ENCODE measurements around the gene DOK7. TPM values are rescaled to one million over a fixed set of nuclear protein-coding genes. Genes with fewer than 3 reads are reported as not detected.

DOK7 gene, protein sequence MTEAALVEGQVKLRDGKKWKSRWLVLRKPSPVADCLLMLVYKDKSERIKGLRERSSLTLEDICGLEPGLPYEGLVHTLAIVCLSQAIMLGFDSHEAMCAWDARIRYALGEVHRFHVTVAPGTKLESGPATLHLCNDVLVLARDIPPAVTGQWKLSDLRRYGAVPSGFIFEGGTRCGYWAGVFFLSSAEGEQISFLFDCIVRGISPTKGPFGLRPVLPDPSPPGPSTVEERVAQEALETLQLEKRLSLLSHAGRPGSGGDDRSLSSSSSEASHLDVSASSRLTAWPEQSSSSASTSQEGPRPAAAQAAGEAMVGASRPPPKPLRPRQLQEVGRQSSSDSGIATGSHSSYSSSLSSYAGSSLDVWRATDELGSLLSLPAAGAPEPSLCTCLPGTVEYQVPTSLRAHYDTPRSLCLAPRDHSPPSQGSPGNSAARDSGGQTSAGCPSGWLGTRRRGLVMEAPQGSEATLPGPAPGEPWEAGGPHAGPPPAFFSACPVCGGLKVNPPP
- 1 to 10 TPM in 3 of 5 donors, under 1 TPM in 1, not detected in 1; 0.37 to 8.1 (median 4.6) TPM for total RNA-seq
- 1 to 10 TPM; 1.7 to 5.0 (median 4.3) TPM for polyA plus RNA-seq
- long read RNA-seq, donor 1 = 0 reads
- long read RNA-seq, donor 2 = 0 reads
- long read RNA-seq, donor 3 = 0 reads
- long read RNA-seq, donor 4 = 0 reads
- long read RNA-seq, donor 5 = 0 reads
- long read RNA-seq, donor 6 = 0 reads
- long read RNA-seq, donor 7, partial matches to known transcripts = 0 of 1 reads
- long read RNA-seq, donor 7, other reads (novel, unspliced or antisense) = 0 of 1 reads
- long read RNA-seq, donor 8 = 0 reads
- long read RNA-seq, donor 9 = 0 reads
- long read RNA-seq, donor 10 = 0 reads

- Histone ChIP-seq H3K36me3 (no peaks in the 10 kb centered on the region), H3K4me1 (peaks cover 8 to 40% (median 36%) of the 10 kb centered on the region in 4 donors), H3K9me3 (no peaks in the 10 kb centered on the region), H3K27me3 (peaks cover 0 to 42% (median 11%) of the 10 kb centered on the region in 3 donors), H3K27ac (peak within 1 kb of the TSS; percentile 71 to 82 (median 73)), H3K4me3 (peak within 1 kb of the TSS; percentile 58 to 63 (median 62))
- TF ChIP-seq EP300 (IDR thresholded peaks at IDR 0.05) = no peak
- peak in 1 of 3 donors; percentile 15 for TF ChIP-seq POLR2AphosphoS5 (IDR thresholded peaks at IDR 0.05)
- peak; percentile 69 to 77 for DNase-seq
- 4 to 6% (median 5%) methylated on average over 12 to 44 of the region's 44 CpGs for WGBS, 5 donors
- intact Hi-C loops (cut with DNase I; ENCODE audit: low total_unique reads) = no loop called here
Observed at GRCh38 chr4:3462790-3463415, at the start of gene DOK7. TSS of gene DOK7 (plus strand) at chr4:3463306. CDS start at chr4:3463376, 70 bp downstream.

DNA sequence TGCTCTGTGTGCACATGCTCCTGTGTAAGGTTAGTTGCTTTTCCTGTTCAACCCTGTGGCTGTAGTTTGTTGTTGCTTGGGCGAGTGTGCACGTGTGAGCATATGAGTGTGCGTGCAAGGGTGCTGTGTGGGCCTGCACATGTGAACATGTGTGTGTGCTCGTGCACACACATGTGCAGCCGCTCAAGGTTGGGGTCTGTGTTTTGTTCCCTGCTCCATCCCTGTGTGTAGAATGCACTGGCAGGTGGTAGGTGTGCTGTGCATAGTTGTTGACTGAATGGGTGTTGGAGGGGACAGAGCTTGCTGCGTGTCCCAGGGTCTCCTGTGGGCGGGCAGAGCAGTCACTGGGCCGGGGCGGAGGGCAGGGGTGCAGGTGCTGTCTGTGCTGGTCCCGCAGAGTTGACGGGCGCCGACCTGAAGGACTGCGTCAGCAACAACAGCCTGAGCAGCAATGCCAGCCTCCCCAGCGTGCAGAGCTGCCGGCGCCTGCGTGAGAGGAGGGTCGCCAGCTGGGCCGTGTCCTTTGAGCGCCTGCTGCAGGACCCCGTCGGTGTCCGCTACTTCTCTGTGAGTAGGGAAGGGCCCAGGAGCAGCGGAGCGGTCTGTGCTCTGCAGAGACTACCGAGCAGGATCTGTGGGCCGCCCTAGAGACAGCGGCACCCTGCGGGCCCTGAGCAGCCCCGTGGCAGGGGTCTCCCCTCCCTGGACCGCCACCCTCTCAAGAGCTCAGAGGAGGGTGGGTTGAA lies 49.3 kb upstream of the DOK7 start:
- WGBS, 5 donors = 87 to 96% (median 93%) methylated on average over 15 to 32 of the region's 32 CpGs
- TF ChIP-seq, protein P1, sequence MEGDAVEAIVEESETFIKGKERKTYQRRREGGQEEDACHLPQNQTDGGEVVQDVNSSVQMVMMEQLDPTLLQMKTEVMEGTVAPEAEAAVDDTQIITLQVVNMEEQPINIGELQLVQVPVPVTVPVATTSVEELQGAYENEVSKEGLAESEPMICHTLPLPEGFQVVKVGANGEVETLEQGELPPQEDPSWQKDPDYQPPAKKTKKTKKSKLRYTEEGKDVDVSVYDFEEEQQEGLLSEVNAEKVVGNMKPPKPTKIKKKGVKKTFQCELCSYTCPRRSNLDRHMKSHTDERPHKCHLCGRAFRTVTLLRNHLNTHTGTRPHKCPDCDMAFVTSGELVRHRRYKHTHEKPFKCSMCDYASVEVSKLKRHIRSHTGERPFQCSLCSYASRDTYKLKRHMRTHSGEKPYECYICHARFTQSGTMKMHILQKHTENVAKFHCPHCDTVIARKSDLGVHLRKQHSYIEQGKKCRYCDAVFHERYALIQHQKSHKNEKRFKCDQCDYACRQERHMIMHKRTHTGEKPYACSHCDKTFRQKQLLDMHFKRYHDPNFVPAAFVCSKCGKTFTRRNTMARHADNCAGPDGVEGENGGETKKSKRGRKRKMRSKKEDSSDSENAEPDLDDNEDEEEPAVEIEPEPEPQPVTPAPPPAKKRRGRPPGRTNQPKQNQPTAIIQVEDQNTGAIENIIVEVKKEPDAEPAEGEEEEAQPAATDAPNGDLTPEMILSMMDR (IDR thresholded peaks at IDR 0.05) = no peak
- no peak for TF ChIP-seq EP300 (IDR thresholded peaks at IDR 0.05)
- no peak for DNase-seq

GRCh38 chr4:3414421-3415279 lies 48.5 kb upstream of the DOK7 start:
- no peak for DNase-seq
- intact Hi-C loops (cut with DNase I; ENCODE audit: low total_unique reads) = no loop called here
- Histone ChIP-seq H3K36me3 (peaks cover 15 to 50% (median 38%) of the 10 kb centered on the region in 4 donors), H3K9me3 (no peaks in the 10 kb centered on the region), H3K4me3 (no peak overlapping the region), H3K27me3 (no peaks in the 10 kb centered on the region), H3K4me1 (no peaks in the 10 kb centered on the region), H3K27ac (no peak overlapping the region)
- 85 to 93% (median 88%) methylated on average over 35 to 37 of the region's 37 CpGs for WGBS, 5 donors
- TF ChIP-seq POLR2A (IDR thresholded peaks at IDR 0.05) = no peak
- TF ChIP-seq, protein P1 (IDR thresholded peaks at IDR 0.05) = no peak
- TF ChIP-seq EP300 (IDR thresholded peaks at IDR 0.05) = no peak
- TF ChIP-seq POLR2AphosphoS5 (IDR thresholded peaks at IDR 0.05) = no peak

More for the DNA sequence above, 49.3 kb upstream of the DOK7 start:
- Histone ChIP-seq H3K27ac (no peak overlapping the region), H3K4me1 (no peaks in the 10 kb centered on the region), H3K4me3 (no peak overlapping the region), H3K27me3 (no peaks in the 10 kb centered on the region), H3K9me3 (no peaks in the 10 kb centered on the region), H3K36me3 (peaks cover 15 to 44% (median 35%) of the 10 kb centered on the region in 4 donors)
- intact Hi-C loops (cut with DNase I; ENCODE audit: low total_unique reads) = no loop called here
